HG02798 (cell line): ENCODE data around the gene SIGLEC8.
"Not testable (repeated sequence)": the region's sequence is repeated elsewhere in the genome, so short reads cannot be mapped to it uniquely, and the experiment has no call there.

Experiments
- ATAC-seq: cut with Tn5 transposase; IDR thresholded peaks from one replicate; pipeline ENCODE4 v1.9.1; 2021; ENCODE audit warnings: mild to moderate bottlenecking; ENCODE audit not compliant: unreplicated experiment, poor library complexity

SIGLEC8 gene

DNA sequence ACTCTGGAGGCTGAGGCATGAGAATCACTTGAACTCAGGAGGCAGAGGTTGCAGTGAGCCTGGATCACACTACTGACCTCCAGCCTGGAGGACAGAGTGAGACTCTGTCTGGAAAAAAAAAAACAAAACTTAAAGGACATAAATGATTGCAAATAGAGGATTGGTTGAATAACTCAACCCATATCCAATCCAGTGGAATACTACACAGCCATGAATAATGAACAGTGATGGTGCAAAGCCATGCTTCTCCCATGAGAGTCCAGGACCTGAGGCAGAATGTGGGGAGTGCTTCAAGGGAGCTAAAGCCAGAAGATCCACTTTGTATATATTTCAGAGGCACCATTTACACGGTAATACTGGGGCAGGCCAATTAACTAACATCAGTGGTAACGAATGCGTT lies 17.9 kb upstream of the SIGLEC8 start:
- ATAC-seq: no peak

DNA sequence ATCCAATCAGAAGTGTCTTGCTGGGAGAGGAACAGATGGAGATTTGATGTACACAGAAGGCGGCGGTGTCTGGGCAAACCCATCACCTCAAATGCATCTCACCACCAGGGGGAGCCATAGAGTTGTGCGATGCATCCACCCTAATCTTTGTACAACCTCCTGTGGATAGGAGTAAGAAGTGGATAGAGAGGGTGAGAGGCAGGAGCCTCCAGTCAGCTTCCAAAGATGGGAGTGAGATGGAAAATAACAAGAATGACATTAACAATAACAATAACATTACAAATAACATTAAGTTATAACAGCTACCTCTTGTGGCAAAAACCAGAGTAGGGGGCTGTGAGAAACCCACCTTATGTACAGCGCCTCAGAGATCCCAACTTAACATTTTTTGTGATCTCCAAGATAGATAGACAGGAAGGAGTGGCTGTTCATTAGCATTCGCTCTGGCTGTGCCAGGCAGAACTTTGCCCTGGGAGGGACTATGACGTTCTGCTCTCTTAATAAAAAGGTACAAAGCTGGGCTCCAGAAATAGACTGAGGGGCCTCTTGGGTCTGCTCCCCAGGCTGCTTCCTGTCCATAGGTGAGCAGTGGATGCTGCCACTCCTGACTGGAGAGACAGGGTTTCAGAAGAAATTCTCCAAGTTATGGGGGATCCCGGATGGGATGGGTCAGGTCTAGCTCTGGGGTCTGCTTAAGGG lies 14.9 kb upstream of the SIGLEC8 start:
- ATAC-seq: no peak

DNA sequence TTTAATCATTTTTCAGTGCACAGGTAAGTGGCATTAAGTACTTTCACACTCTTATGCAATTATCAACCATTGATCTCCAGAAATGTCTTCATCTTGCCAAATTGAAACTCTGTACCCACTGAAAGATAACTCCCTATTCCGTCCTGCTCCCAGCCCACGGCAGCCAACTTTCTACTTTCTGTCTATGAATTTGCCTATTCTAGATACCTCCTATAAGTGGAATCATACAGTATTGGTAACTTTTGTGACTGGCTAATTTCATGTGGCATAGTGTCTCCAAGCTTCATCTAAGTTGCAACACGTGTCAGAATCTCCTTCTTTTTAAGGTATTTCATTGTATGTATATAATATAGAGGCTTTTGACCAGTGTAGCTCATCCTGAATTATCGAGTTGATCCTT lies 14.4 kb upstream of the SIGLEC8 start:
- ATAC-seq: no peak

DNA sequence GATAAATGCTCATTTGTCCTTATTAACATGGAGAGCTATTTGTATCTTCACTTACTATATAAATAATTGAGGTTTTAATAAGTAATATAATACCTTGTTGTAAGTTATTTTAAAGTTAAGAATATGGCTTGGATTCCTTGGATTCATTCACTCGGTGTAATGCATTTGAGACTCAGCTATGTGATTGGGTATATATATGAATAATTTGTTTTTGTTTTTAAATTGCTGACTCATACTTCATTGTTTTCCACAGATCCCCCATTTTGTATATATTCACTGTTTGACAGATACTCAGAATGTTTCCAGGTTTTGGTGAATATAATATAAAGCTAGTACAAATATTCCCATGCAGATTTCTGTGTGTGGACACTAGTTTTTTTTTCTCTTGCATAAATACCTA lies 13.3 kb upstream of the SIGLEC8 start:
- ATAC-seq: no peak

DNA sequence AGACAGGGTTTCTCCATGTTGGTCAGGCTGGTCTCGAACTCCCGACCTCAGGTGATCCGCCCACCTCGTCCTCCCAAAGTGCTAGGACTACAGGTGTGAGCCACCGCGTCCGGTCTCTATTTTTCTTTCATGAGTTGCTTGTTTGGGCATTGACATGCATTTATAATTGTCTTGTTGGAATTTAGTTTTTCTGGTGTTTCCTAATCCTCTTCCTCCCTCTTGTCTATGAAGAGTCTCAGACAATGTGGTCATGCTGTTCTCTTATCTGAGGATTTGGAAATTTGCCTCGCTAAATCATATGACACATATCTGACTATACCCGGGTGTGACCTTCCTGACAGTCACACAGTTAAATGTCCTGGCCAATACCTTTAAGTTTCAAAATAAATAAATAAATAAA lies 12.7 kb upstream of the SIGLEC8 start:
- no peak for ATAC-seq

DNA sequence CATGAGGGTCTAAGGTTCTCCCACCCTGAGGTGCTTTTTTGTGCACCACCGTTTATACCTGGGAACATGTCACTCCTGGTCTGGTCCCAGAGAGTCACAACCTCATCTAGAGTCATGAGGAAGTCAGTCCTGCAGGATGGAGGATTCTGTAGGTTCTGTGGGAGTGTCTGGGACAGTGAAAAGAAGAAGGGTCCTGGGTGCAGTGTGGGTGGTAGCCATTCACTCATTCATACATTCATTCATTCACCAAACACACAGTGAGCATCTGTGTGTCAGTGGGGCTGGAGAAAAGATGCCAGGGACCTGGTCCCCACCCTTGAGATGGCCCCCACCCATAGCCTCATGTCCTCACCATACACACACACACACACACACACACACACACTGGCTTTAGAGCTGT lies 11.4 kb upstream of the SIGLEC8 start:
- ATAC-seq: no peak

DNA sequence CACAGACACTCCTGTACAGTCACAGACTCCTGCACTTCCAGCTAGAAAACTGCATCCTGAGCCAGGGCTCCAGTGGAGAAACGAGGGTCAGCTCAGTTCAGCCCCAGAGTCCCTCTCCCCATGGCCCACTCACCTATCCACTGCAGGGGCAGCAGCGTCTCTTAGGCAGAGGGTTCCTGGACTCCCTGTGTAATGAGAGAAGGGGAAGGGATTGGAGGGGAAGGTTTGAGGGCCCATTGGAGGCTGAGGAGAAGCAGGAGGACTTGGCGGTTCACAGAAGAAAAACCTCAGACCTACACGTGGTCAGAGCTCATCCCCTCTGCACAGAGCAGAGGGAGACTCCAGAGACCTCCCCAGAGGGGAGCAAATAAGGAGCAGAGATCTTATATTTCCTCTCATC lies 10.9 kb upstream of the SIGLEC8 start:
- no peak for ATAC-seq

DNA sequence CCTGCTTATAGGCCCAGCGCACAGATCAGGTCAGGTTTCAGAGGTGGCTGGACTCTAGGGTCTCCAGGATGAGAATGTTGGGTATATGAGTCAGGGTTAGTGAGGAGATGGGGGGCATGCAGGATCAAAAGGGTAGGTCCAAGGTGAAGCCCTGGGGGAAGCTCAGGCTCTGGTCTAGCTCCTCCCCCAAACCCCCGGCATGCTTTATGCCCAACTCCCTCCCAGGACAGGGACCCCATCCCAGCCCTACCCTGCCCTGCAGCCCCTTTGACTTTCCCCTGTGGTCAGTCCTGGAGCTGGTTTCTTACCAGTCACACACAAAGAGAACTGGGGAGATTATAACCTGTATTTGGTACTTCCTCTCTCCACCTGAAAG lies 10.3 kb upstream of the SIGLEC8 start:
- no peak for ATAC-seq

DNA sequence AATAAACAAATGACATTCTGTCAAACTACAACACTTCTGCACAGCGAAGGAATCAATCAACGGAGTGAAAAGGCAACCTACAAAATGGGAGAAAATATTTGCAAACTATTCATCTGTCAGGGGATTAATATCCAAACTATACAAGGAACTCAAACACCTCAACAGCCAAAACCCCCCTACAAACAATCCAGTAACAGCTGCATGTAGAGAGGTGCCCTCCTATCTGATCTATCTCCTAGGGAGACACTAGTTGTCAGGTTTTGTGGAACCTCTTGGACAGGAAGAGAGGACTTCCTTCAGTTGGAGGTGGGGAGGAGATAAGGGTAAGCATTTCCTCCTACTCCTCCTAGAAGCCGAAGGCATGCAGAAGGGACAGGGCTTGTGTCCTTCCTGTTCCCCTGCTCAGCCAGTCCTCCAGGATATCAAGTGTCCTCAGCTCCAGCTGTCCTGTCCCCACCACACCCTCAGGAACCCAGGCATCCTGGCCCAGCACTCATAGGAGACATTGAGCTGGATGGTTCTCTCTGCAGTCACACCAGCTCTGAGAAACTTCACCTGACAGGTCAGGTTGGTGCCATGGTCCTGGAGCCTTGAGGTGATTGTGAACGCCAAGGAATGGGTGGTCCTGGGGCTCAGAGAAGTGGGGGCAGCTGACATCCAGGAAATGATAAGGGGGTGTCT lies 9.8 kb upstream of the SIGLEC8 start:
- no peak for ATAC-seq

DNA sequence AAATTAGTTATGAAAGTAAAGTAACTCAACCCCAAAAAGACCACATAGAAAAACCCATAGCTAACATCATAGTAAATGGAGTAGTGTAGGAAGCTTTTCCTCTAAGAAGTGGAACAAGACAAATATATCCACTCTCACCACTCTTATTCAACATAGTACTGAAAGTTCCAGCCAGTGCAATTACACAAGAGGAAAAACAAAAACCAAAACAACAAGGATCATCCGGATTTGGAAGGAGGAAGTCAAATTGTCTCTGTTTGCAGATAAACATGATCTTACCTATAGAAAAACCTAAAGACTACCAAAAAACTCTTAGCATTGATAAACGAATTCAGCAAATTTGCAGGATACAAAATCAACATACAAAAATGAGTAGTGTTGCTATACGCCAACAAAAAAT lies 8.5 kb upstream of the SIGLEC8 start:
- ATAC-seq: no peak

DNA sequence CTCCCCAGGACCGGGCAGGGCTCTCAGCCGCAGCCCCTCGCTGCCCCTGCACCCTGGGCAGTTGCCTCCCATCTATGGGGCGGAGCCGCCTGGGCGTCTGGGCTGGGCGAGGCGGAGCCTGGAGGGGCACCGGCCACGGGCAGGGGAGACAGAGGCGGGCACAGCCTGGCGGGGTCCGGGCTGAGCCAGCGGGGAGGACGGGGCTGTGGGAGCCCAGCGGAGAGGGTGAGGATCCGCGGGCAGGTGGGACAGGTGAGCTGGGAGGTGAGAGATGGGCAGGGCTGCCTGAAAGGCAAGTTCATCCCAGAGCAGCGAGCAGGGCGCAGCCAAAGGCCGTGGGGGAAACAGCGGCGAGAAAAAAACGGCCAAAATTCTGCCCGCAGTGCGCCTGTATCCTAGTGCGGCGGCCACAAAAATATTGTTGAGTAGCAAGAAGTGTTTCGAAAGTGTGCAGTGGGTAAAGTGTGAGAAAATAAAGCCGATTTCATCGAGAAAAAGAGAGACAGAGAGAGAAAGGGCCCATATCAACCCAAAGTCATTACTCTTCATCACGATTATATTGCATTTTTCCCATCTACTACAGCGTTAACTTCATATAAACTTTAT lies 5.8 kb upstream of the SIGLEC8 start:
- ATAC-seq: not testable (repeated sequence)

DNA sequence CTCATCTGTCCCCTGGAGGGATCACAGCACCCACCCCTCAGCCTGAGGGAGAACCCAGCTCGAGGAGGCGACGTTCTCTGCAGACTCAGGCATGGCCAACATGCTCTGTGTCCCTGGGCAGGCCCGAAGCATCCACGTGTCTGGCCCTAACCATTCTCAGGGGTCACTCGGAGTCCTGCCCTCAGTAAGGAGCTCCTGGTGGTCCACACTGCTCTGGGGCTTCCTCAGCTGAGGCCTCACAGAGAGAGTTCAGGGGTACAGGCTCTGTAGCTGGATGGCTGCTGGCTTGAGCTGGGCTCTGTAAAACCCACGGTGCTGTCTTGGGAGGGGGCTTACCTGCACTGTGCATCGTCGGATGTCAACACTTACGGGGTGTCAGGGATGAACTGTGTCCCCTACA lies 4.4 kb upstream of the SIGLEC8 start:
- no peak for ATAC-seq

DNA sequence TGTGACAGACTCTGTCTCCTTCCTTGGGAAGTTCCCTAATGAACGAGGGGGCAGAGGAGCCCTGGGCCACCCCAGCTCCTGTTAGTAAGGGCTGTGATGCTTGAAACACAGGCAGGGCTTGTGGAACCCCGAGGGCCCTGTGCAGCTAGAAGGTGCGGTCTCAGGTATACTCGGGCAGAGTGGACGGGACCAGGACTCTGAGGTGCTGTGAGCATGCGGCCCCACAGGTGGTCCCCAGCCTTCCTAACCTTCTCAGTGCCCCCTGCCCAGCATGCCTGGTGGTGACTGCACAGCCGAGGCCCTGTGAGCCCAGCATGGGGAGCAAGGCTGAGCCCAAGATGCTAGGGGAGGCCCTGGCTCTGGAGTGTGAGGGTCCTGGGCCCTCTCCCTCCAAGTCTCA lies 4.0 kb upstream of the SIGLEC8 start:
- ATAC-seq: no peak

DNA sequence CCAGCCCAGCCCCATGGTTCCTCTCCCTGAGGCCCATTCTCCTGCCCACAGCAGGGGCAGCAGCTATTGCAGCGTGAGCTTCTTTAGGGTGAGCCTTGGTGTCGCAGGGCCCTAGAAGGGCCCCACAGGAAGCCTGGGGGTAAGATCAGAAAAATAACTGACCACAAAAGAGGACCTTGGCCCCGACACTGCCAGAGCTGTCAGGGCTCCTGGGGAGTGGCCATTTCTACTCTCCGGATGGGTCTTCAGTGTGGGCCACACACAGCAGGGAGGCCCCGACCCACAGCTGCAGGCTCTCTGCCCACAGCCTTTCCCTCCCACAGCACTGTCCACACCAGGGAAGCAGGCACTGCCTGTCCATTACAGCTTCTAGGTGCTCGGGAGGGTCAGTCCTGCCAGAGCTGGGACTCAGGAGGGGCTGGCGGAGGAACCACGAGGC lies 3.5 kb upstream of the SIGLEC8 start:
- no peak for ATAC-seq

DNA sequence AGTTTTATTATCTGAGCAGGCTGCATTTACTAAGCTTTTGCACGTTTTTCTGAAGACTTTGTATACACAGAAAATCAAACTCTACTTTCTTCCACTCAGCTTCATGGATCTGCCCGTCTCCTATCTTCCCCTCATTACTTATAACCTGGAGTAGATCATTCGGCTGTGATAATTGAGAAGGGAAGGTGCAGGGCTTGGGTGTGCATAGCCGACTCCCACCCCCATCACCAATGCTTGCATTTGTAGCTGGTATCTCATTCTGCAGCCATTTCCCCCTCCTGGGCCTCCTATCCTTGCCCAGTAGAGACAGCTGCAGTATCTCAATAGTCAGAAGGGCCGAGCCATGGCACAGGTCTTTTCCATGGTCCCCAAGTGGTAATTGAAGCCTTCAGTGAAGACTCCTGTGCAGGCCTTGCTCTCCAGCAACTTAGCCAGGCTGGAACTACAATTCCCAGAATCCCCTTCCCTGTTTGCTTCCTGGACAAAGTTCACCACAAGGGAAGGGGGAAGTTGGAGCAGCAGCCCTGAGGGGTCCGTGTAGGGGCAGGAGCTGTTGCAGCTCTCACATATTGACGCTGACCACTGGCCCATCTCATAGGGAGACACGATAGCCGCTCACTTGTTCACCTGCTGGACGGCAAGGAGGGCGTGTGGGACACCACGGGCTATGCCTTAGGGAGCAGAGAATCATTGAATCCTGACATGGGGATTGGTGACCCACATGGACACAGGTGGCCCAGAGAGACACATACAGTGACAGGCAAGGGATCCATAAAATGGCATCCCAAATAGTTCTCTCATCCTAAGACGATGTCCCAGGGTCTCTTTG lies 2.1 kb upstream of the SIGLEC8 start:
- ATAC-seq: no peak

DNA sequence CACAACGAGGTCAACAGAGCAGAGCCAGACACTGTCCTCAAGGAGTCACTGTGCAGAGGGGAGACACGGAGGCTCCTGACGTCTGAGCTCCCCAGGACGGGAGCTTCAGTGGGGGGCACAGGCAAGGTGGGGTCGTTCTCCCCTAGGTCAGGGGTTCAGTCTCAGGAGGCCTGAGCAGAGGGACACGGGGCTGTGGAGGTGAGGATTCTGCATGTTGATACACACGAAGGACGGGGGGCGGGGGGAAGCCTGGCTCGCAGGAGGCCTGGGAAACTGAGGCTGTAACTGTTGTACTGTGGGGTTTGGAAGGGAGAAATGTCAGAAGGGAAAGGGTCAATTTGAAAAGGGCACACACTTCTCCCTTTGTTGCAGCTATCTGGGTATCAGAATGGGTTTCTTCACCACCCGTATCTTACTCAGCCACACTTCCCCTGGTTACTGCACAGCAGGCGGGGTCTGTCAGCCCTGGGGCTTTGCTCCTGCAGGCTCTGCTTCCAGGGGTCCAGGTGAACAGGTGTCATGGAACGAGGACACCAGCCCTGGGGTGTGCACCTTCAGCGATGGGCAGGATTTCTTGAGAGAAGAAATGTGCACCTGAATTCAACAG lies 748 bp upstream of the SIGLEC8 start:
- ATAC-seq: no peak

DNA sequence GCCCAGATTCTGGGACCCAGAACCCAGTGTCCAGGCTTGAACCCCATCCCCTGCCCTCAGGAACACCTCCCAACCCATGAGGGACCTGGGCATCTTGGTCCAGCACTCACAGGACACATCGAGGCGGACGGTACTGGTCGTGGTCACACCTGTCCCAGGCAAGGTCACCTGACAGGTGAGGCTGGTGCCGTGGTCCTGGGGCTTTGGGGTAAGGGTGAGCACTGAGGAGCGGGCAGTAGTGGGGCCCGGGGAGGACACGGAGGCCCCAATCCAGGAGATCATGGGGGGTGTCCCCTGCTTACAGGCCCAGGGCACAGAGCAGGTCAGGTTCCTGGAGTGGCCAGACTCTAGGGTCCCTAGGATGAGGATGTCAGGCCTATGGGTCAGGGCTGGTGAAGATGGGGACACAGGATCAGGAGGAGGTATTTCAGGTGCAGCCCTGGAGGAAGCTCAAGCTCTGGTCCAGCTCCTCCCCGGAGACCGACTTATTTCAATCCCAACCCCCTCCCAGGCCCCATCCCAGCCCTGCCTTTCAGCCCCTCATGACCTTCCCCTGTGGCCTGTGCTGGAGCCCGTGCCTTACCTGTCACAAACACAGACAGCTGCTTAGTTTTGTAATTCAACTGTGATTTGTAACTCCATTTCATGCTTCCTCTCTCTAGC lies 772 bp downstream of the SIGLEC8 start:
- no peak for ATAC-seq

DNA sequence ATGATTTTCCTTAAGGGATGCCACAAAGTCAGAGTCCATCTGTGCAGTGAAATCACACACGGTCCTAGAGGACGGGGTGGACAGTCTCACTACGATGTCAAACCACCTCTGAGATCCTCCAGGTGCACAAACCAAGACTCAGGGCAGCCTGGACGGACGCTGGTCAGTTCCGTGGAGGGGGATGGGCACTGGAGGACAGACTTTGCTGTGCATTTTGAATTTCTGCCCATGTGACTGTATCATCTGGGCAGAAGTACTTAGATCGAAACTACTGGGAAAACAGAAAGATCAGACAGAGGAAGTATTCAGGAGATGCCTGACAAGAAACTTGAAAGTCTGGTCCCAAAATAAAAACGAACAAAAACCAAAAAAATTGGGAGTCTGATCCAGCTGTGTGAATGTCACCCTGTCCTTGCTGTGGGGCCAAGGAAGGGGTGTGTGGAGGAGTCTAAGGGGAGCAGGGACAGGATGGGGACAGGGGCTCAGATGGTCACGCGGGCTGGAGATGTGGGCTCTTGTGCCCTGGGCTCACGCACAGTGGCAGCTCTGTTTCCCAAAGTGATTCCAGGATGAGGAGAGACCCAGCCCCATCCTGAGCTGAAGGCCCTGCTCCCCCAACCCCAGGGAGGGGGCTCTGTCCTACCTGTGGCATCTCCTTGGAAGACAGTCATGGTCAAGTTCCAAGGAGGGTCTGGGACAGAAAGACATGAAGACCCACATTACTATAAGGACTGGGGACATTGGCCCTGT lies 1.5 kb downstream of the SIGLEC8 start:
- no peak for ATAC-seq

DNA sequence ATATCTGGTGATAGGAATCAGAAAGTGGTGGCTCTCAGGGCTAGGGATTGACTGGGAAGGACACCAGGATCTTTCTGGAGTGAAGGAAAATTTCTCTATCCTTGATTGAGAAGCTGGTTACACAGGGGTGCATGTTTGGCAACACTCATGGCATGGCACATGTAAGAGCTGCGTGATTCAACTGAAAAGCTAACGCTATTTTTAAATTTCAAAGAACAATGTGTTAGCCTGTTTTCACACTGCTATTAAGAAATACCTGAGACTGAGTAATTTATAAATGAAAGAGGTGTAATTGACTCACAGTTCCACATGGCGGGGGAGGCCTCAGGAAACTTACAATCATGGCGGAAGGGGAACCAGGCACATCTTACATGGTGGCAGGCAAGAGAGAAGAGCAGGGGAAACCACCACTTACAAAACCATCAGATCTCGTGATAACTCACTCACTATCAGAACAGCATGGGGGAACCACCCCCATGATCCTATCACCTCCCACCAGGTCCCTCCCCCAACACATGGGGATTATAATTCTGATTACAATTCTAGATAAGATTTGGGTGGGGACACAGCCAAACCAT lies 7.4 kb downstream of the SIGLEC8 start:
- ATAC-seq: no peak
